K562 (cell line): Measurements from ENCODE around the gene EPB41L4A. TPM values are rescaled to one million over a fixed set of nuclear protein-coding genes. Genes with fewer than 3 reads are reported as not detected.
A peak's percentile ranks its signal among the peaks of the same experiment; 100 is the strongest.

ENCODE experiments used
- CSDE1 ChIP-seq, 2 experiments: fragments of 450-650 bp; IDR thresholded peaks; 2 replicates each; pipeline ENCODE4 v1.6.1; 2016; ENCODE audit warnings: mild to moderate bottlenecking in 1 of 2
- CTCF ChIP-seq, 3 experiments: IDR thresholded peaks in 2 of 3; conservative IDR thresholded peaks in 1 of 3; 2 replicates each; pipeline ENCODE4 v1.5.1; 2011 to 2012; ENCODE audit warnings: low read length in 3 of 3, mild to moderate bottlenecking in 3 of 3, control low read depth in 2 of 3, improper control_type of control experiment in 1 of 3, inconsistent platforms in 1 of 3, low read depth in 1 of 3, mixed read lengths in 1 of 3, moderate library complexity in 1 of 3; ENCODE audit not compliant: insufficient read depth in 2 of 3
- EGR1 ChIP-seq: fragments of 450-650 bp; conservative IDR thresholded peaks from 2 replicates; pipeline ENCODE4 v1.6.1; 2017; ENCODE audit warnings: mild to moderate bottlenecking
- ELF1 ChIP-seq: fragments of 200-800 bp; sonication (Bioruptor generic); IDR thresholded peaks from 2 replicates; pipeline ENCODE4 v1.6.1; 2016; ENCODE audit warnings: missing genetic modification characterization, missing compliant biosample characterization
- GATA2 ChIP-seq: sonication (generic); formaldehyde crosslinking; IDR thresholded peaks from 2 replicates; pipeline ENCODE4 v1.4.0; 2020; ENCODE audit warnings: mild to moderate bottlenecking, missing genetic modification reagents
- LARP7 ChIP-seq: fragments of 450-650 bp; IDR thresholded peaks from 2 replicates; pipeline ENCODE4 v1.6.1; 2016
- MAX ChIP-seq: sonication (generic); formaldehyde crosslinking; IDR thresholded peaks from 2 replicates; pipeline ENCODE4 v1.9.0; 2022; ENCODE audit warnings: mild to moderate bottlenecking, missing genetic modification reagents
- RFX5 ChIP-seq: IDR thresholded peaks from 2 replicates; pipeline ENCODE4 v1.6.1; 2011; ENCODE audit warnings: low read depth, mild to moderate bottlenecking, improper control_type of control experiment, low read length
- SMC3 ChIP-seq: conservative IDR thresholded peaks from 2 replicates; pipeline ENCODE4 v1.6.1; 2011; ENCODE audit warnings: low read depth, low read length, improper control_type of control experiment; ENCODE audit not compliant: insufficient read depth
- SNAPC5 ChIP-seq: fragments of 250-450 bp; sonication (Bioruptor Pico); IDR thresholded peaks from 2 replicates; pipeline ENCODE4 v1.8.0; 2021; ENCODE audit warnings: moderate library complexity, mild to moderate bottlenecking, inconsistent platforms
- SNRNP70 ChIP-seq: fragments of 200-400 bp; formaldehyde crosslinking; optimal IDR thresholded peaks from 2 replicates; pipeline ENCODE3; 2017; ENCODE audit warnings: low read depth, low read length
- SRSF1 ChIP-seq: fragments of 200-400 bp; formaldehyde crosslinking; IDR thresholded peaks from 2 replicates; pipeline ENCODE4 v1.6.1; 2017; ENCODE audit warnings: mild to moderate bottlenecking, low read depth, low read length, moderate library complexity
- TCF15 ChIP-seq: fragments of 250-450 bp; sonication (Bioruptor Pico); IDR thresholded peaks from 2 replicates; pipeline ENCODE4 v1.8.0; 2022; ENCODE audit warnings: moderate library complexity, mild to moderate bottlenecking, inconsistent platforms
- ZNF175 ChIP-seq: fragments of 200-800 bp; sonication (Bioruptor generic); IDR thresholded peaks from 2 replicates; pipeline ENCODE4 v1.6.1; 2016; ENCODE audit warnings: low read depth, mild to moderate bottlenecking, missing genetic modification characterization, missing compliant biosample characterization
- ZNF395 ChIP-seq: fragments of 200-800 bp; sonication (Bioruptor generic); IDR thresholded peaks from 2 replicates; pipeline ENCODE4 v1.6.1; 2017; ENCODE audit warnings: missing genetic modification characterization, missing compliant biosample characterization
- ZNF518B ChIP-seq: fragments of 250-450 bp; sonication (Bioruptor Pico); IDR thresholded peaks from 2 replicates; pipeline ENCODE4 v1.5.0; 2021; ENCODE audit warnings: mild to moderate bottlenecking, moderate library complexity
- polyA plus RNA-seq, 8 experiments: library from polyadenylated mRNA; depleted of rRNA in 4 of 8; stranded (reverse) in 5 of 8; unstranded in 3 of 8; fragments of >200 nt; fragmentation: Nextera tagmentation in 2 of 8; fragmentation: Illumina TruSeq in 1 of 8; extraction: Ambion mirVana in 2 of 8; extraction: Trizol in 1 of 8; gene quantifications; 2 replicates each; pipeline versions ENCODE4 v1.2.1 to v1.2.3, GENCODE V29; 2011 to 2014; ENCODE audit warnings: inconsistent platforms in 1 of 8, missing spikeins in 1 of 8
- total RNA-seq, 7 experiments: library from RNA; depleted of rRNA in 6 of 7; stranded (reverse); fragments of >200 nt in 6 of 7; fragmentation: Illumina TruSeq in 2 of 7; extraction: Trizol in 2 of 7; gene quantifications; 2 replicates each; pipeline versions ENCODE4 v1.2.1 to v1.2.3, GENCODE V29; 2011 to 2021; ENCODE audit warnings: low replicate concordance in 1 of 7
- TF ChIP-seq, protein P1 (sequence below): IDR thresholded peaks from 2 replicates; pipeline ENCODE4 v1.6.1; 2011; ENCODE audit warnings: borderline replicate concordance, low read depth, mild to moderate bottlenecking, moderate library complexity, low read length; ENCODE audit not compliant: insufficient read depth, poor library complexity, severe bottlenecking

The EPB41L4A gene
- total and polyA plus RNA-seq, 9 of the 15 experiments (the other 6 are each of a cell fraction or from before 2014, with no cell fraction given): 0.04 to 0.35 (median 0.12) TPM; not detected in 3

DNA sequence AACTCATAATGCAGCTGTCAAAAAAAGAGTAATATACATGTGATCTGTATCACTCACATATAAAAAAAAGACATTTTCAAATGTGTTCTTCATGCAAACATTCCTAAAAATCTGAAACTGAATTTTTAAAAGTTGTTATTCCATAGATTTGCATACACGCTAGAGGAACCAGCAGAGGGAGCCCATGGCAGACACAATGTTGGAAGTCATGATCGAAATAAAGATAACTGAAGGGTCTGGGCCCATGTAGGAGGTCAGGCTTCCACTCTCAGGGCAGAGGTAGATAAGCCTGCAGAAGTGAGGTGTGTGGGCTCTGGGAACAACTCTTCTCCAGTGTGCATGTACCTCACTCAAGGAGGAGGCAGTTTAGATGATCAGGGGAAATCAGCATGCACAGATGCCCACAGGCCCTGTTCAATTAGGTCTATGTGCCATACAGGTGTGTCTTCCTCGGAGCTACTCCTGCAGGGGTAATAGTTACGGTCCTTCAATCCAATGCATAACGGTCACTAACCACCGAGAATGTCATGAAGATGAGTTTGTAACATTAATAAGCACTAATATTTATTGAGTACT is 208.6 kb downstream of the EPB41L4A start (continued):
- TF ChIP-seq, protein P1, sequence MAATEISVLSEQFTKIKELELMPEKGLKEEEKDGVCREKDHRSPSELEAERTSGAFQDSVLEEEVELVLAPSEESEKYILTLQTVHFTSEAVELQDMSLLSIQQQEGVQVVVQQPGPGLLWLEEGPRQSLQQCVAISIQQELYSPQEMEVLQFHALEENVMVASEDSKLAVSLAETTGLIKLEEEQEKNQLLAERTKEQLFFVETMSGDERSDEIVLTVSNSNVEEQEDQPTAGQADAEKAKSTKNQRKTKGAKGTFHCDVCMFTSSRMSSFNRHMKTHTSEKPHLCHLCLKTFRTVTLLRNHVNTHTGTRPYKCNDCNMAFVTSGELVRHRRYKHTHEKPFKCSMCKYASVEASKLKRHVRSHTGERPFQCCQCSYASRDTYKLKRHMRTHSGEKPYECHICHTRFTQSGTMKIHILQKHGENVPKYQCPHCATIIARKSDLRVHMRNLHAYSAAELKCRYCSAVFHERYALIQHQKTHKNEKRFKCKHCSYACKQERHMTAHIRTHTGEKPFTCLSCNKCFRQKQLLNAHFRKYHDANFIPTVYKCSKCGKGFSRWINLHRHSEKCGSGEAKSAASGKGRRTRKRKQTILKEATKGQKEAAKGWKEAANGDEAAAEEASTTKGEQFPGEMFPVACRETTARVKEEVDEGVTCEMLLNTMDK: peak; percentile 33
- TF ChIP-seq CTCF (IDR thresholded peaks at IDR 0.05 in 2 of 3, conservative IDR thresholded peaks at IDR 0.05 in 1 of 3; ENCODE audit: insufficient read depth in 2 of 3, low read depth in 1 of 3, low read length in 3 of 3): peak; percentile 46 to 74 (median 64); a peak in 5 of 6 replicates
- TF ChIP-seq EGR1: no peak
- TF ChIP-seq LARP7: no peak
- no peak for TF ChIP-seq ZNF395
- TF ChIP-seq SNAPC5 (CRISPR knock-in tag): no peak
- peak; percentile 90 for TF ChIP-seq GATA2
- TF ChIP-seq ZNF175 (CRISPR knock-in tag): no peak
- no peak for TF ChIP-seq ELF1
- no peak for TF ChIP-seq TCF15 (CRISPR knock-in tag)
- TF ChIP-seq MAX: no peak
- TF ChIP-seq CSDE1 (IDR thresholded peaks at IDR 0.05): no peak
- TF ChIP-seq SRSF1: no peak
- TF ChIP-seq ZNF518B (CRISPR knock-in tag): no peak
- TF ChIP-seq SNRNP70: no peak
- TF ChIP-seq SMC3: peak; percentile 38; the same call in 1 of the 2 replicates
- no peak for TF ChIP-seq RFX5
